IPS DF 4.7 (cell line): ENCODE measurements around the gene HELB.

Experiments
- DNase-seq: peaks from one replicate; pipeline ENCODE4 v3.0.0-alpha.2; 2013; ENCODE audit warnings: low spot score; ENCODE audit errors: extremely low read depth

The HELB gene

DNA sequence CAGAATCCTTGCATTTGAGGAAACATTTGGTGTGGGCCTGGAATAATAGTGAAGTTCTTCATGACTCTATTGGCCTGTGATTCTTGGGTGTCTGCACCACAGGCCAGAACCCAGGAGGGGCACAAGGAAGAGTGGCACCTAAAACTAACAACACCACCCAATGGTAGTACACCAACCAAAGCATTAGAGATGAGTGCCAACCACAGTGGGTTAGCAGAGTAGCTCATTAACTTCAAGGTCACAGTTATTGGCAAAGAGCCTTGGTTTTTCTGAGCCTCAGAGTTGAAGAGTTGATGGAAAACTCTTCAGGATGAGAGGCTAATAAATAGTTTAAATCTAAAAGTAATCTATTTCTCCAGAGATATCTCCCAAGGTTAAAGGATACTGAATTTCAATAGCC lies 57.0 kb downstream of the HELB start:
- no peak for DNase-seq

- DNase-seq, result no peak
Observed at GRCh38 chr12:66361703-66362102, 59.4 kb downstream of the HELB start.

DNA sequence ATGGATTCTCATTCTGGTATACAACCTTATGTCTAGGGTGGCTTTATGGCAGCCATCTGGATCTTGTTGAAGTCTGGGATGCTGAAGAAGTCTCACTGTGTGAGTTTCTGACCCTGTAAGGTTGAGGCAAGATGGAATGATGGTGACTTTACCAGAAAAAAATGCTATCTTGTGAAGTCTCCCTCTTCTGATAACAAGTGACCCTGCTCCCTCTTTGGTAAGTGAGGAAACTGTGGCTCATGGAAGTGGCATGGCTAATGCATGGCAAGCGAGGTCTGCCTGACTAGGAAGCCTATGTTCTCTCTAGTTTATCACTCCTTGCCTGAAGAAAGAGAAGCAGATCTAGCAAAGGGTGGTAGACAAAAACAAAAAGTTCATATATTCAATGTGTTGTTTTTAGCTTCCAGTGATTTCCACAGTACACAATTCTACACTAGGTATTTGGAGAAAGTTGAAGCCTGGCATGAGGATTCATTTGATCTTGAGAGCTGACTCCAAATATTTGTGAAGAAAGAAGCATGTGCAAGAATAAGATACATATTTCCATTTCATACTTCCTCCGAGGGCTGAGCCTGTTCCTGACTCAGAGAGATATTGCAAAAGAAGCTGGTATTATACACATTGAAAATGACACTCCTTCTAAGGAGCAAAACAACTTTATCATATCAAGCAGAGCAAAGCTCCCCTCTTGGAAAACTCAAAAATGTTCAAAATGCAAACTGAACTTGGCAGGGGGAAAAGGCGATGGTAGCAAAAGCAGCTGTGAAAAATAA lies 63.6 kb downstream of the HELB start:
- no peak for DNase-seq

GRCh38 chr12:66367015-66367667 lies 64.8 kb downstream of the HELB start:
- DNase-seq, result no peak

DNA sequence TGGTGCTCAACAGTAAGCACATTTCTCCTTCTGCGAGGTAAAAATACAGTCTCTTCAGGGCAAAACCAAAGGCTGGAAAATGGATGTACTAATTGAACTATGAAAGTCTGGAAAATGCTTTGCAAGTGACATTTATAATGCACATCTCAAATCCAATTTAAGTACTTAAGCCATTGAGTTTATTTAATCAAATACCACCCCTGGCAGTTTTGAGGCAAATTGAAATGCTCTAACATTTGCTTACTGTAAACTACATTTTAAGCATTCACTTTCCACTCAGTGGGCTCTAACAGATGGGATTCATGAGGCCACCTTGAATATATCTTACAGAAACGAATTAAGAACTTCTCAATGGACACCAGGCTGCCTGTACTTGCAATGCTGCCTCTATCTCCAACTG lies 69.7 kb downstream of the HELB start:
- DNase-seq, result no peak

- no peak for DNase-seq
Observed at GRCh38 chr12:66375560-66375959, 73.3 kb downstream of the HELB start.

- no peak for DNase-seq
Observed at GRCh38 chr12:66379616-66380015, 77.3 kb downstream of the HELB start.

DNA sequence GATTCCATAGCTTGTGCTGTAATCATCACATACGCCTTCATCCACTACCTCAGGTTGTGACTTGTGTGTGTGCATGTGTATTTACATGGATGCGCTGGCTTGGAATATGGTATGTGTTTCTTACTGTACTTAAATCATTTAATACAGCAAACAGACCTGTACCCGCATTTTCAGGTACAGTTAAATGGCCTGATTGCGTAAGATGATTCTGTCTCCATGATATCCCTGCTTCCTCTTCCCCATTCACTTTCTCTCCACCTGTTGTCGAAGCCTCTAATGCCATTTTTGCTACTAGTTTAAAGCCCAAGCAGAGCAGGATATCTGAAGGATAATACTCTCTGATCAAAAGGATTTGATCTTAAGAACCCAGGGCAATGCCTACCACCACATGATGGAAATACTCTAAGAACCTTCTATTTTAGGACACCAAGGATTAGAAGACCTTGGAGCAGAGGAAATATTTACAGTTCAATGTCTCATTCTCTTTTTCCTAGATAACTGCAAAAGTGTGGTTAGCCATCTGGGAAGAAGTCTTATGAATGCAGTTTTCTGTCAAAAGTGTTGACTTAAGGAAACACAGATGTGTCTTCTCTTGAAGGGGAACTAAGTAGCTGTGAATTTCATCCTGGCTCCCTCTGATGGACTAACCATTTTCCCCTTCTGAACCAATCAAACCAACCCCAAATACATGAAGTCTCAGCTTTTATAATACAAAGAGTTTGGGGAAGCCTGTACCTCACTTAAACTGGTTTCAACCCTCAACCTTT lies 78.7 kb downstream of the HELB start:
- no peak for DNase-seq

DNA sequence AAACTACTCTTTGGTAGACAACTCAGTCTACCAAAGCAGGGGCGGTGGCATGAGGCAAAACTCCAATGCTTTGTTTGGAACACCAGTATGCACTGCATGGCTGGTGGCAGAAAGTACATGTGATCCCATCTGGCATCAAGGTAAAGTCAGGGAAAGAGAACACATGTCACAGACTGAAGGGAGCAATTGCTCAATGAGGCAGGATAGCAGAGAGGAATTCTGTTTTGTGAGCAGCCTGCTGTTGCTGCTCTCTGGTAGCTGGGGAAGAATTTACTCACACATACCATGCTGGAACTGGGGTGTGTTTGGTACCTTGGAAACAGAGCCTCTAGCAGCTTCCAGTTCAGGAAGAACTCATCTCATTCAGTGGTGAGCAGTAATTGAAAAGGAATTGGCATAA lies 84.8 kb downstream of the HELB start:
- no peak for DNase-seq
